Pancreas (tissue), 10 donors: ENCODE results near the gene P2RY14. TPM values are rescaled to one million over a fixed set of nuclear protein-coding genes. Genes with fewer than 3 reads are reported as not detected.

Source experiments
- ATAC-seq, 4 donors: fragments of 200-7000 bp; cut with Tn5 transposase; one replicate each; pipeline versions ENCODE4 v1.8.0 to v1.9.1; 2020; ENCODE audit warnings: mild to moderate bottlenecking in 4 of 4, moderate library complexity in 4 of 4
- DNase-seq, 6 donors: peaks; one replicate each; pipeline ENCODE4 v3.0.0-alpha.2; 2020
- FAIRE-seq: peaks from 2 replicates; lab custom pipeline; 2012; peaks lifted over from hg19 to GRCh38; lab: Jason Lieb, UNC
- H3K27ac ChIP-seq, 4 donors: fragments of 200-600 bp; sonication (generic); 1 replicate in 3 of 4; 2 replicates in 1 of 4; pipeline versions ENCODE4 v1.5.0 to v1.8.0; 2020
- H3K27me3 ChIP-seq, 4 donors: fragments of 200-600 bp; one replicate each; pipeline ENCODE4 v1.8.0; 2021
- H3K36me3 ChIP-seq, 3 donors: fragments of 200-600 bp; sonication (generic) in 1 of 3; one replicate each; pipeline versions ENCODE4 v1.5.0 to v1.8.0; 2020 to 2021
- H3K4me1 ChIP-seq, 3 donors: fragments of 200-600 bp; one replicate each; pipeline ENCODE4 v1.8.0; 2021
- H3K4me3 ChIP-seq, 4 donors: fragments of 200-600 bp; sonication (generic) in 2 of 4; one replicate each; pipeline versions ENCODE4 v1.5.0 to v1.8.0; 2020 to 2021
- H3K9me3 ChIP-seq, 4 donors: fragments of 200-600 bp; one replicate each; pipeline ENCODE4 v1.8.0; 2021
- CTCF ChIP-seq, 4 donors: fragments of 200-600 bp; sonication (generic) in 3 of 4; IDR thresholded peaks; one replicate each; pipeline versions ENCODE4 v1.5.0 to v1.8.0; 2021; ENCODE audit warnings: antibody characterized with exemption in 4 of 4
- WGBS, 2 donors: extraction: QIAGEN DNeasy Blood & Tissue Kit; methylation state at CpG; one replicate each; pipeline ENCODE4 v1.1.7; 2013; 5-methylcytosine and 5-hydroxymethylcytosine counted together
- intact Hi-C, 3 donors: fragments of 100-400 bp; cut with DNase I; formaldehyde crosslinking; loops; one replicate each; pipeline versions ENCODE4 v1.11.1 to v1.14.2; 2022
- polyA plus RNA-seq, 2 donors: library from polyadenylated mRNA; stranded (reverse); fragments of 200-250 nt; gene quantifications; one replicate each; pipeline ENCODE4 v1.2.3, GENCODE V29; 2013
- total RNA-seq, 6 donors: library from RNA; stranded (reverse); fragmentation: NEBNext Ultra II Directional in 4 of 6; extraction: Animal tissue kit (Norgen Biotek cat#: 25700) in 4 of 6; gene quantifications; one replicate each; pipeline versions ENCODE4 v1.2.1 to v1.2.4, GENCODE V29; 2021 to 2023
- donor health status: healthy with polysubstance abuse.
- donor health status: DM: no; HTN: no; CAD: no; lungs with moderate emphysema.
- donor health status: DM: no; HTN: no; CAD: no.
- donor health status: control.
- donor health status: control.
- donor health status: Bipolar disorder and iron deficiency.
- donor health status: DM: yes; HTN: yes; CAD: no.
- donor health status: DM: no; HTN: no; CAD: no.
- donor health status: DM: no; HTN: no; CAD: no.
- donor health status: DM: yes; HTN: yes; CAD: no.

Gene P2RY14
- total and polyA plus RNA-seq, 8 donors, result 0.08 to 0.47 (median 0.11) TPM

- Histone ChIP-seq H3K9me3 (no peaks in the 10 kb centered on the region), H3K27me3 (no peaks in the 10 kb centered on the region), H3K4me1 (no peaks in the 10 kb centered on the region), H3K4me3 (no peak overlapping the region), H3K27ac (no peak overlapping the region), H3K36me3 (no peaks in the 10 kb centered on the region)
- DNase-seq (no peak), ATAC-seq (no peak), FAIRE-seq (no peak)
- intact Hi-C loops, result loop anchor here in 1 of 3 donors (5.0 kb wide), 1 partner anchor 116 kb away; no protein-coding TSS in a partner anchor
- 64 to 72% methylated on average over 3 of the region's 3 CpGs for WGBS, 2 donors
- TF ChIP-seq CTCF (IDR thresholded peaks at IDR 0.05), result no peak
Observed at GRCh38 chr3:151166161-151166560, 112.2 kb downstream of the P2RY14 start.

GRCh38 chr3:151165226-151165625 is 113.1 kb downstream of the P2RY14 start:
- intact Hi-C loops, result loop anchor here in 1 of 3 donors (5.0 kb wide), 1 partner anchor 117 kb away; no protein-coding TSS in a partner anchor
- Histone ChIP-seq H3K36me3 (no peaks in the 10 kb centered on the region), H3K4me1 (no peaks in the 10 kb centered on the region), H3K27me3 (no peaks in the 10 kb centered on the region), H3K9me3 (no peaks in the 10 kb centered on the region), H3K4me3 (no peak overlapping the region), H3K27ac (no peak overlapping the region)
- no peak for DNase-seq
- FAIRE-seq, result no peak
- WGBS, 2 donors, result 80 to 82% methylated on average over 7 of the region's 7 CpGs
- ATAC-seq, result no peak
- no peak for TF ChIP-seq CTCF (IDR thresholded peaks at IDR 0.05)

Other genes with a start within 250 kb of the P2RY14 start
- under 1 TPM; 0.28 to 0.88 (median 0.60) TPM for gene MED12L, start 192.9 kb downstream of the P2RY14 start, total RNA-seq
- gene MED12L, start 192.9 kb downstream of the P2RY14 start, polyA plus RNA-seq, result under 1 TPM; 0.08 to 0.16 TPM
- under 1 TPM in 4 of 6 donors, not detected in 2; 0.13 to 0.92 (median 0.27) TPM for gene GPR171, start 75.3 kb downstream of the P2RY14 start, total RNA-seq
- under 1 TPM; 0.12 to 0.15 TPM for gene GPR171, start 75.3 kb downstream of the P2RY14 start, polyA plus RNA-seq
- gene GPR87, start 38.3 kb upstream of the P2RY14 start, total RNA-seq, result not detected
- not detected for gene GPR87, start 38.3 kb upstream of the P2RY14 start, polyA plus RNA-seq
- 1 to 10 TPM in 3 of 6 donors, under 1 TPM in 3; 0.08 to 1.9 (median 0.72) TPM for gene P2RY13, start 51.0 kb upstream of the P2RY14 start, total RNA-seq
- gene P2RY13, start 51.0 kb upstream of the P2RY14 start, polyA plus RNA-seq, result under 1 TPM; 0.11 to 0.12 TPM
- 1 to 10 TPM in 1 of 6 donors, under 1 TPM in 4, not detected in 1; 0.19 to 3.0 (median 0.46) TPM for gene P2RY12, start 106.2 kb upstream of the P2RY14 start, total RNA-seq
- gene P2RY12, start 106.2 kb upstream of the P2RY14 start, polyA plus RNA-seq, result under 1 TPM; 0.19 to 0.33 TPM
- gene IGSF10, start 182.5 kb upstream of the P2RY14 start, total RNA-seq, result under 1 TPM; 0.19 to 0.69 (median 0.40) TPM
- gene IGSF10, start 182.5 kb upstream of the P2RY14 start, polyA plus RNA-seq, result under 1 TPM; 0.27 to 0.28 TPM